Activated CD4-positive, alpha-beta memory T cell treated with anti-CD3 and anti-CD28 coated beads, Interleukin-2, amount 10 ng/mL, durations not matched to agents 7 days and 5 days (primary cell): ENCODE results near the gene FTCD. TPM values are rescaled to one million over a fixed set of nuclear protein-coding genes. Genes with fewer than 3 reads are reported as not detected.

ENCODE experiments used
- CTCF ChIA-PET: fragments of 350-600 bp; sonication (Branson Sonifier 250); formaldehyde crosslinking; loops from one replicate; lab custom pipeline; 2021; ENCODE audit warnings: antibody characterized with exemption, inconsistent platforms; lab: Charles Lee
- POLR2A ChIA-PET: fragments of 350-600 bp; sonication (Branson Sonifier 250); formaldehyde crosslinking; loops from one replicate; lab custom pipeline; 2021; ENCODE audit warnings: antibody characterized with exemption; lab: Charles Lee
- DNase-seq: peaks from one replicate; pipeline ENCODE4 v3.0.0-alpha.2; 2020
- H3K27ac Mint-ChIP-seq: one replicate; pipeline ENCODE4 v1.8.0; 2021; ENCODE audit warnings: mild to moderate bottlenecking, mixed read lengths
- H3K27me3 Mint-ChIP-seq: one replicate; pipeline ENCODE4 v1.8.0; 2021; ENCODE audit warnings: mixed read lengths
- H3K36me3 Mint-ChIP-seq: one replicate; pipeline ENCODE4 v1.8.0; 2021; ENCODE audit warnings: low read depth, mixed read lengths
- H3K4me1 Mint-ChIP-seq: one replicate; pipeline ENCODE4 v1.8.0; 2021; ENCODE audit warnings: mixed read lengths
- H3K4me3 Mint-ChIP-seq: one replicate; pipeline ENCODE4 v1.8.0; 2021; ENCODE audit warnings: mild to moderate bottlenecking, mixed read lengths
- H3K9me3 Mint-ChIP-seq: one replicate; pipeline ENCODE4 v1.8.0; 2021; ENCODE audit warnings: mixed read lengths
- total RNA-seq, 2 experiments: library from RNA; stranded (reverse); gene quantifications; one replicate each; pipeline ENCODE4 v1.2.3, GENCODE V29; 2021

The FTCD gene
- total RNA-seq, 2 experiments from 2014 or later = 0.18 TPM; not detected in 1

DNA sequence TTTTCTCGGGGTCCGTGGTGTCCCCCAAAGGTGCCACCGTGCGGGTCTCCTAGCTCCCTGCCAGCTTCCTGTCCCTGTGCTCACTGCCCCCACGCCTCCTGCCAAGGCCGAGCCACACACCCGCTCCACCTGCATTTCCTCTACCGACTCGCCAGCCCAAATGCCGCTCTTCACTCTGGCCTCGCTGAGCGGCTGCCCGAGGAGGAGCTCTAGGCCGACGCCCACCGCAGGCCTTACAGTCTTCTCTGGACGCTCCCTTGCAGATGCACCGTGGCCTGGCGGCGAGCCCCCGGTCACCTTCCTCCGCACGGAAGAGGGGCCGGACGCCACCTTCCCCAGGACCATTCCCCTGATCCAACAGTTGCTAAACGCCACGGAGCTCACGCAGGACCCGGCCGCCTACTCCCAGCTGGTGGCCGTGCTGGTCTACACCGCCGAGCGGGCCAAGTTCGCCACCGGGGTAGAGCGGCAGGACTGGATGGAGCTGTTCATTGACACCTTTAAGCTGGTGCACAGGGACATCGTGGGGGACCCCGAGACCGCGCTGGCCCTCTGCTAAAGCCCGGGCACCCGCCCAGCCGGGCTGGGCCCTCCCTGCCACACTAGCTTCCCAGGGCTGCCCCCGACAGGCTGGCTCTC is 26.3 kb downstream of the FTCD start:
- Mint-ChIP-seq H3K4me3 (no peak overlapping the region), H3K27me3 (no peaks in the 10 kb centered on the region), H3K27ac (no peak overlapping the region), H3K36me3 (no peaks in the 10 kb centered on the region), H3K9me3 (no peaks in the 10 kb centered on the region), H3K4me1 (no peaks in the 10 kb centered on the region)
- ChIA-PET CTCF (no interaction called here), POLR2A (interaction anchor here (1.0 kb wide), 1 partner anchor 87 kb away, joined by 3 read pairs; no protein-coding TSS in a partner anchor)
- DNase-seq = no peak

DNA sequence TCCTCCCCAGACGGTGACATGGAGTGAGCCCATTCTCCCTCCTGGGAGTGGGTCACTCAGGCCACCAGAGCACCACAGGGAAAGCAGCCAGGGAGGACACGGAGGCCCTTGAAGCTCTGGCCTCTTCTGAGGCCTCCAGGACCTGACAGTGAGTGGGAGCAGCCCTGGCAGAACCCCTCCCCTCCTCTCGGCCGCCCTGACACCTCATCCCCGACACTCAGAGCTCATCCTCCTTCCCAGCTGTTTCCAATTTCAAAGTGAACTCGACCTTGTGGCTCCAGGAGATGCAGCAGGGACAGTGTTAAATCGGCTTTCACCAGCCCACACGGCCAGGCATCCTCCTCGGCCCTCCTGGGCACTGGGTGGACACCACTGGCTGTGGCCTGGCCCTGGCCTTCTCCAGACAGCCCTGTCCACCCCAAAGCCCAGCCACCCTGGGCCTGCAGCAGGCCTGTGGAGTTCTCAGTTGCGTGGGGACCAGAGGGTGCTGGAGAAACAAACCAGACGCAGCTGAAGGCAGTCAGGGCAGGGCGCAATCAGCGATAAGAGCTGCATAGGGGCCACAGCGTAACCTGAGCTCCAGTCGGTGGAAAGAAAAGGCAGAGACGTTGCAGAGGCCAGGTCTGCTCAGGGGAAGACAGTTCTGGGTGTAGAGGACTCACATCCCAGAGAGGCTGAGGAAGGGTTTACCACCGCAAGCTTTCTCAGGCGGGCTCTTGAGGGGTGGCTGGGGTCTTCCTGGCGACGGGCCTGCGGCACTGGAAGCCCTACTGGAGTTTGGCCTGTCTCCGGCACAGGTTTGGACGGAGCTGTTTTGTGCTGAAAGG is 27.1 kb downstream of the FTCD start:
- no peak for DNase-seq
- no peaks in the 10 kb centered on the region for H3K36me3 Mint-ChIP-seq
- H3K4me1 Mint-ChIP-seq = no peaks in the 10 kb centered on the region
- no peaks in the 10 kb centered on the region for H3K9me3 Mint-ChIP-seq
- H3K4me3 Mint-ChIP-seq = no peak overlapping the region
- H3K27me3 Mint-ChIP-seq = no peaks in the 10 kb centered on the region
- H3K27ac Mint-ChIP-seq = no peak overlapping the region
- CTCF ChIA-PET = no interaction called here
- POLR2A ChIA-PET = interaction anchor here (1.0 kb wide), 1 partner anchor 88 kb away, joined by 3 read pairs; no protein-coding TSS in a partner anchor

DNA sequence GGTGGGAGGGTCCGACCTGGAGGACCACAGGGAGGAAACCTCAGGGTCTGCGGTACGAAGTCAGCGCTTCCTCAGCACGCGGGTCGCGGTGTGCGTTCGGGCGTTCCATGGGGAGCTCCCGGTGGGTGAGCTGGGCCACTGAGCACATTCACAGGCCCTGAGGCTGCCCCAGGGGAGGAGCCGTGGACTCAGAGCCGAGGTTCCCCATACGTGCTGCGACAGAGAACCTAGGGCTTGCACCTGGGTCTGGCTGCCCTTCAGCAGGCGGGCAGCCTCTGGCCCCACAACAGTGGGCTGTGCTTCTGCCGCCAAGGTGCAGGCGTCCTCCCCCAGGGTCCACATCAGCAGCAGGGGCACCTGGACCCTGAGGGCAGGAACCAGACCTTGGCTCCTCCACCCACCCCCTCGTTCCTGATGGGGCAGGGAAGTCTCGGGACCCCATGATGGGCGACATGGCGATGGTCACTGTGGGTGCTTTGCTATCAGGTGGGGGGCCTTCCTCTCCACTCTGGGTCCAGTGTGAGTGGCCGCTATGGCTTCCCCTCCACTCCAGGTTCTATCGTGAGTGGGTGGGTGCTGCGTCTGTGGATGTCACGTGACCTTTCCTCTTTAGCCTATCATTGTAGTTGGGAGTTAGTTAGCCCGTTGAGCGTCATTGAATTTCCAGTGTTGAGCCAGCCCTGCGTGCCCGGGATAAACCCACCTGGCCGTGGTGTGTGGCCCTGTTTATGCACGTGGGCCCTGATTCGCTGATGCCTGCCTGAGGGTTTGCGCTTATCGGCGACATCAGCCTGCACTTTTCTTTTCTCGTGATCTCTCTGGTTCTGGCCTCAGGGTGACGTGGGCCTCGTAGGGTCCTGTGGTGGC is 27.9 kb downstream of the FTCD start:
- Mint-ChIP-seq H3K4me1 (no peaks in the 10 kb centered on the region), H3K4me3 (no peak overlapping the region), H3K27me3 (no peaks in the 10 kb centered on the region), H3K36me3 (no peaks in the 10 kb centered on the region), H3K27ac (no peak overlapping the region), H3K9me3 (no peaks in the 10 kb centered on the region)
- ChIA-PET POLR2A (no interaction called here), CTCF (no interaction called here)
- no peak for DNase-seq

DNA sequence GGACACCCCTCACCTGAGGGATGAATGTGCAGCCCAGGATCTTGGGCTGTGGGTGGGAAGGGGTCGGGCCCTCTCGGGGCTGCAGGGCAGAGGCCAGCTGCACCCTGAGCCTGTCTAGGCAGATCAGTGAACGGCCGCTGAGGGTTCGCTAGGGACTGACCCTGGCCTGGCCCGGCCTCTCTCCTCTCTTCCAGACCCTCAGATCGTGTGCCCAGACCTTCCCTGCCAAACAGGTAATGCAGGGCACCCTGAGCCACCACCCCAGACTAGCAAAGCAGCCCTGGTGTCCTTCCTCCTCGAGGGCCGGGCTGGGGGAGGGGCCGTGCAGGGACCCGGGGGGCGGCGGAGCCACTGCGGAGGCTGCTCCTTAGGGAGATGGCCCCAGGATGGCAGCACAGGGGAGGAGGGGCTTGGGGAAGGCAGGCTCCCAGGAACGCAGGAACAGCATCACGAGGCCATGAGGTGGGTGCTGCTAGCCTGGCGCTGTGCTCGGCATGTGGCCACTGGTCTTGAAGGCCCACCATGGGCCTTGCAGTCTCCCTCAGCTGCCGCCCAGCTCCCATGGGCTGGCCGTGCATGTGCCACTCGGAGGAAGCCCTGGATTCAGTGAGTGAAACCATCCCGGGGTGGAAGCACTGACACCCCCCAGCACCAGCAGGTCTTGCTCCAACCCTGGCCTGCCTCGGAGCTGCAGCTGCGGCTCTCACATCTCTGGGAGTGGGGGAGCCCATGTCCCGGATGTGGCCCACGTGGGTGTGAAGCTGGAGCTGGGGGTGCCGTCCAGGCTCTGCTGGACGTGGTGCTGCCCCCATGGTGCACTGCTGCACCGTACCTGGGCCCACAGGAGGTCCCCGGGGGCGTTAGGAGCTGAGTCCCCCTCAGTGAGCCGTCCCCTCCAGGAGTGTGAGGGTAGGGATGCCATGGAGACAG is 28.8 kb downstream of the FTCD start:
- ChIA-PET POLR2A (no interaction called here), CTCF (no interaction called here)

DNA sequence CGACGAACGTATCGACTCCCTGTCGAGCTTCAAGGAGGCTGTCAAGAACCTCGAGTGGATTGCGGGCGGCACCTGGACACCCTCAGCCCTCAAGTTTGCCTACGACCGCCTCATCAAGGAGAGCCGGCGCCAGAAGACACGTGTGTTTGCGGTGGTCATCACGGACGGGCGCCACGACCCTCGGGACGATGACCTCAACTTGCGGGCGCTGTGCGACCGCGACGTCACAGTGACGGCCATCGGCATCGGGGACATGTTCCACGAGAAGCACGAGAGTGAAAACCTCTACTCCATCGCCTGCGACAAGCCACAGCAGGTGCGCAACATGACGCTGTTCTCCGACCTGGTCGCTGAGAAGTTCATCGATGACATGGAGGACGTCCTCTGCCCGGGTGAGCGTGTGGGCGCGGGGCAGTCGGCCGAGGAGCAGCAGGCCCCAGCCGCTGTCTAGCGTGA is 29.5 kb downstream of the FTCD start:
- Mint-ChIP-seq H3K27me3 (no peaks in the 10 kb centered on the region), H3K9me3 (no peaks in the 10 kb centered on the region), H3K36me3 (no peaks in the 10 kb centered on the region), H3K4me3 (no peak overlapping the region), H3K27ac (no peak overlapping the region), H3K4me1 (no peaks in the 10 kb centered on the region)
- no peak for DNase-seq
- ChIA-PET POLR2A (no interaction called here), CTCF (no interaction called here)

More for the DNA sequence above, 28.8 kb downstream of the FTCD start:
- Mint-ChIP-seq H3K36me3 (no peaks in the 10 kb centered on the region), H3K27ac (no peak overlapping the region), H3K27me3 (no peaks in the 10 kb centered on the region), H3K4me1 (no peaks in the 10 kb centered on the region), H3K4me3 (no peak overlapping the region), H3K9me3 (no peaks in the 10 kb centered on the region)
- no peak for DNase-seq

DNA sequence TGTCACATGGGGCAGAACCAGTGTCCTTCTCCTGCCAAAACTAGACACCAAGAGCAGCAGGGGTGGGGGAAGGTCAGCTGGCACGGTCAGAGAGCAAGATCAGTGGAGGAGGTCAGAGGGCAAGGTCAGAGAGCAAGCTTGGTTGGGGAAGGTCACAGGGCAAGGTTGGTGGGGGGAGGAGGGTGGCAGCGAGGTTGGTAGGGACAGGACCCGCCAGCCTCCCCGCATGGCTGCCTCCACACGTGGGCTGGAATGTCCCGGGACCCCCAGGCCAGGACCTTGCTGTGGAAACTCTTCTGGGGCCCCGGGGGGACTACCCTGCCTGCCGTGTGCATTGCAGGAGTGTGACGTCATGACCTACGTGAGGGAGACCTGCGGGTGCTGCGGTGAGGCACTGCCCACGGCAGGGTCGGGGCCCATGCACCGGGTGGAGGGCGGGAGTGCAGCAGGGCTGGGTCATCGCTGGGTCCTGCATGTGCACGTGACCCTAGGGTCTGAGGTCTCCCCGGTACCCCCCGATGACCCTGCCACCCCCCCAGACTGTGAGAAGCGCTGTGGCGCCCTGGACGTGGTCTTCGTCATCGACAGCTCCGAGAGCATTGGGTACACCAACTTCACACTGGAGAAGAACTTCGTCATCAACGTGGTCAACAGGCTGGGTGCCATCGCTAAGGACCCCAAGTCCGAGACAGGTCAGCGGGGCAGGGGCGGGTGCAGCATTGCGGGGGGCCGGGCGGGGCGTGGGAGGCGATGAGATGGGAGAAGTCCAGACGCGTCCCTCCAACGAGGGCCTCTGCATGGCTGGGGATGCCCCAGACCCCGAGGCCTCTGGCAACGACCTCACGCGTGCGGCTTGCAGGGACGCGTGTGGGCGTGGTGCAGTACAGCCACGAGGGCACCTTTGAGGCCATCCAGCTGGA is 30.2 kb downstream of the FTCD start:
- no peaks in the 10 kb centered on the region for H3K9me3 Mint-ChIP-seq
- ChIA-PET CTCF (no interaction called here), POLR2A (no interaction called here)
- DNase-seq = no peak
- H3K4me3 Mint-ChIP-seq = no peak overlapping the region
- H3K36me3 Mint-ChIP-seq = no peaks in the 10 kb centered on the region
- H3K27me3 Mint-ChIP-seq = no peaks in the 10 kb centered on the region
- H3K27ac Mint-ChIP-seq = no peak overlapping the region
- H3K4me1 Mint-ChIP-seq = no peaks in the 10 kb centered on the region

DNA sequence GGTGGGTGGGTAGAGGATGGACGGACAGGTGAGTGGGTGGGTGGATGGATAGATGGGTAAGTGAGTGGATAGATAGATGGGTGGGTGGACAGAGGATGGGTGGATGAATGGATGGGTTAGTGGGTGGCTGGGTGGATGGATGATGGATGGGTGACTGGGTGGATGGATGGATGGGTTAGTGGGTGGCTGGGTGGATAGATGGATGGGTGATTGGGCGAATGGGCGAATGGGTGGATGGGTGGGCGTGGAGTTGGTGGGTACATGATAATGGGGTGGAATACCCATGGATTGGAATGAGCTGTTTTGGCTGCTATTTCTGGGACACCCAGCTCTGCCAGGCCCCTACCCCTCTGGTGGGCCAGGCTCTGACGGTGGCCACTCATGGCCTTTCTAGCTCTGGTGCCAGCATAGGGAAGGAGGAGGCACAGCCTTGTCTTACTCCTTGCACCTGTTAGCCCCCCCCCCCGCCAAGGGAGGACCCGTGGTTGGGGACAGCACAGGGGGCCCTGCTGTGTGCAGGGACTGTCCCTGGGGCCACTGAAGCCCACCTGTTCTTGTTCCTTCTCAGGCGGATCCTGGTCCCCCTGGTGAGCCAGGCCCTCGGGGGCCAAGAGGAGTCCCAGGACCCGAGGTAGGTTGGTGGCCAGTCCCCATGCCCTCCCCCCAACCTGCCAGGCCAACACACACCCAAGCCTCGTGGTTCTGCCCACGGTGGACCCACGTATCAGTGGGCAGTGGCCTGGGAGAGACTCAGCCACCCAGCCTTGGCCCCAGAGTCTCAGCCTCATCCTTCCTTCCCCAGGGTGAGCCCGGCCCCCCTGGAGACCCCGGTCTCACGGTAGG is 31.1 kb downstream of the FTCD start:
- no peak overlapping the region for H3K4me3 Mint-ChIP-seq
- H3K27ac Mint-ChIP-seq = no peak overlapping the region
- H3K27me3 Mint-ChIP-seq = no peaks in the 10 kb centered on the region
- no peaks in the 10 kb centered on the region for H3K4me1 Mint-ChIP-seq
- no peaks in the 10 kb centered on the region for H3K36me3 Mint-ChIP-seq
- CTCF ChIA-PET = no interaction called here
- POLR2A ChIA-PET = no interaction called here
- no peaks in the 10 kb centered on the region for H3K9me3 Mint-ChIP-seq
- DNase-seq = no peak

DNA sequence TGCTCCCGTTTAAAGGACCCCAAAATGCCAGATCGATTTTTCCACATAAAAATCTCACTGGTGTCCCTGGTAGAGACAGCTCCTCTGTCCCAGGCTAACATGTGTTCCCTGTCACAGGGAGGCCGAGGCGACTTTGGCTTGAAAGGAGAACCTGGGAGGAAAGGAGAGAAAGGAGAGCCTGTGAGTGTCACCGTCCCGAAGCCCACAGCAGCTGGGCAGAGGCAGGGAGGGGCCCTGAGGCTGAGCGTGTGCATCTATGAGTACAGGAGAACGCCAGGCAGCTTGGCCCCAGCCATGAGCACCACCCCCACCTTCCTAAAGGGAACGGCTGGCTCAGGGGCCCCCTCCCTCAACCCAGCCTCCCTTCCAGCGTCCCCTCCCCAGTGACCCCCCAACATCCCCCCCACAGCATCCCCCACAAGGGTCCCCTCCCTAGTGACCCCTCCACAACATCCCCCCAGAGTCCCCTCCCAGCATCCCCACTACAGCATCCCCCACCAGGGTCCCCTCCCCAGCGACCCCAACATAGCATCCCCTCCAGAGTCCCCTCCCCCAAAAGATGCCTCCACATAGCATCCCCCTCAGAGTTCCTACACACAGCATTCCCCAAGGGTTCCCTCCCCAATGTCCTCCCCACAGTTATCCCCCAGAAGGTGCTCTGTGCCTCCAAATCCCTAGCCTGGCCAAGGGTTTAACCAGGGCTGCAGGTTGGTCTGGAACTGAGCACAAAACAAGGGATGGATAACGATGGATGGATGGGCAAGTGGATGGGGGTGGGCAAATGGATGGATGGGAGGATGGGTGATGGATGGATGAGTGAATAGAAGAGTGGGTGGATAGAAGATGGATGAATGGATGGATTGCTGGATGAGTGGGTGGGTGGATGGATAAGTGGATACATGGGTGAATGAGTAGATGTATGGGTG is 32.4 kb downstream of the FTCD start:
- Mint-ChIP-seq H3K27me3 (no peaks in the 10 kb centered on the region), H3K4me3 (no peak overlapping the region), H3K36me3 (no peaks in the 10 kb centered on the region), H3K4me1 (no peaks in the 10 kb centered on the region), H3K27ac (no peak overlapping the region), H3K9me3 (no peaks in the 10 kb centered on the region)
- POLR2A ChIA-PET = no interaction called here
- CTCF ChIA-PET = no interaction called here
- DNase-seq = no peak

DNA sequence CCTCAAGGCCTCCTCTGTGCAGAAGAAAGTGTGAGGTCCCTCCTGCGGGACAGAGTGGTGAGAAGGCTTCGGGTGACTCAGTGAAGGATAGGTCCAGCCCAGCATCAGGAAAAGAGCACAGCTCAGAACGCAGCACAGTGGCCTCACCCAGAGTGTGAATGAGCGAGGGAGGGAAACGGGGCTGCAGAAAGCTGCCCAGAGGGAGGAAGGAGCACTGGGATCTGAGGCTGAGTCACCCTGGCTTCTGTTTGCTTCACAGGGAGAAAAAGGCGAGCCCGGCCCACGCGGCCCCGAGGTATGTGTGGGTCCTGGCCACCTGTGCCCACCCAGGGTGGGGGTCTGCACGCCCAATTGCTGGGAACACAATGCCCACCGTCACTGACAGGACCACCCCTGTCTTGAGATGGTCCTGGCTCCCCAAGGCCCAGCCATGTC is 33.1 kb downstream of the FTCD start:
- Mint-ChIP-seq H3K9me3 (no peaks in the 10 kb centered on the region), H3K27ac (no peak overlapping the region), H3K4me1 (no peaks in the 10 kb centered on the region), H3K4me3 (no peak overlapping the region), H3K27me3 (no peaks in the 10 kb centered on the region), H3K36me3 (no peaks in the 10 kb centered on the region)
- ChIA-PET POLR2A (no interaction called here), CTCF (no interaction called here)
- DNase-seq = no peak
